Measurements from ENCODE around the gene ENTPD7.
"Not testable (repeated sequence)": the region's sequence is repeated elsewhere in the genome, so short reads cannot be mapped to it uniquely, and the experiment has no call there.

Gene ENTPD7

GRCh38 chr10:99689461-99689860 is 30.2 kb downstream of the ENTPD7 start:
- no peak for DNase-seq

GRCh38 chr10:99693933-99694583 is 34.7 kb downstream of the ENTPD7 start:
- DNase-seq, result no peak

GRCh38 chr10:99695761-99696160 is 36.5 kb downstream of the ENTPD7 start:
- no peak for DNase-seq

GRCh38 chr10:99698504-99699080 is 39.3 kb downstream of the ENTPD7 start:
- DNase-seq, result no peak

- DNase-seq, result no peak
Measured at GRCh38 chr10:99700649-99701048, 41.3 kb downstream of the ENTPD7 start.

- DNase-seq, result no peak
Measured at GRCh38 chr10:99708428-99709012, 49.2 kb downstream of the ENTPD7 start.

- no peak for DNase-seq
Measured at GRCh38 chr10:99709480-99710229, 50.3 kb downstream of the ENTPD7 start.

GRCh38 chr10:99711129-99711719 is 51.9 kb downstream of the ENTPD7 start:
- DNase-seq, result peak in 1 of 2 donors; percentile 8

GRCh38 chr10:99714446-99714845 is 55.1 kb downstream of the ENTPD7 start:
- DNase-seq, result no peak

- DNase-seq, result no peak
Measured at GRCh38 chr10:99720387-99720786, 61.1 kb downstream of the ENTPD7 start.

GRCh38 chr10:99730026-99730425 is 70.7 kb downstream of the ENTPD7 start:
- DNase-seq, result no peak

- DNase-seq, result no peak
Measured at GRCh38 chr10:99731306-99732032, 72.2 kb downstream of the ENTPD7 start.

- DNase-seq, result peak; percentile 94
Measured at GRCh38 chr10:99732033-99732842, 72.9 kb downstream of the ENTPD7 start, which contains the start of the genes COX15 and CUTC. Gene COX15, minus strand, starts transcription at chr10:99732127. Its CDS starts 78 bp downstream, at chr10:99732049. Gene CUTC, plus strand, starts transcription at chr10:99732234. Its CDS starts 115 bp downstream, at chr10:99732349.

GRCh38 chr10:99733366-99733765 is 74.1 kb downstream of the ENTPD7 start:
- DNase-seq, result no peak

GRCh38 chr10:99734111-99734510 is 74.8 kb downstream of the ENTPD7 start:
- DNase-seq, result not testable (repeated sequence)

GRCh38 chr10:99740260-99740659 is 81.0 kb downstream of the ENTPD7 start:
- DNase-seq, result no peak

- DNase-seq, result no peak
Measured at GRCh38 chr10:99740933-99741559, 81.7 kb downstream of the ENTPD7 start.

GRCh38 chr10:99742254-99742653 is 82.9 kb downstream of the ENTPD7 start:
- DNase-seq, result no peak

- DNase-seq, result no peak
Measured at GRCh38 chr10:99742701-99743100, 83.4 kb downstream of the ENTPD7 start.

GRCh38 chr10:99743841-99744240 is 84.5 kb downstream of the ENTPD7 start:
- no peak for DNase-seq

GRCh38 chr10:99746166-99746565 is 86.9 kb downstream of the ENTPD7 start:
- DNase-seq, result not testable (repeated sequence)
